H1 (cell line): ENCODE data around the gene RGR. TPM values are rescaled to one million over a fixed set of nuclear protein-coding genes. Genes with fewer than 3 reads are reported as not detected.

Experiments
- BCL11A ChIP-seq, 2 experiments: IDR thresholded peaks; one replicate each; pipeline ENCODE4 v1.6.1; 2011; ENCODE audit warnings: low read depth in 2 of 2, low read length in 2 of 2, mild to moderate bottlenecking in 2 of 2
- CBX8 ChIP-seq: fragments of 300-800, 300-1000 bp; sonication (generic); IDR thresholded peaks from 2 replicates; pipeline ENCODE4 v1.7.1; 2016; ENCODE audit warnings: low read depth, low read length, borderline replicate concordance
- CEBPB ChIP-seq: IDR thresholded peaks from 2 replicates; pipeline ENCODE4 v1.6.1; 2012; ENCODE audit warnings: low read depth, low read length
- CTCF ChIP-seq, 3 experiments: IDR thresholded peaks; 1 replicate in 2 of 3; 2 replicates in 1 of 3; pipeline versions ENCODE4 v1.5.1 to v1.6.1; 2011; ENCODE audit warnings: low read length in 3 of 3, mild to moderate bottlenecking in 3 of 3, inconsistent platforms in 2 of 3, low read depth in 1 of 3, moderate library complexity in 1 of 3; ENCODE audit not compliant: insufficient read depth in 1 of 3; ENCODE audit errors: control extremely low read depth in 1 of 3
- KDM1A ChIP-seq: fragments of 200-600, 300-600 bp; sonication (generic); IDR thresholded peaks from 2 replicates; pipeline ENCODE4 v1.7.1; 2016; ENCODE audit warnings: mild to moderate bottlenecking, low read length, borderline replicate concordance
- KDM5A ChIP-seq: fragments of 200-600 bp; IDR thresholded peaks from 2 replicates; pipeline ENCODE4 v1.7.1; 2012; ENCODE audit warnings: mild to moderate bottlenecking, low read length, inconsistent platforms, mixed read lengths
- MAFK ChIP-seq: IDR thresholded peaks from 2 replicates; pipeline ENCODE4 v1.6.1; 2012; ENCODE audit warnings: low read depth, mild to moderate bottlenecking, improper control_type of control experiment, low read length
- SP4 ChIP-seq: IDR thresholded peaks from 2 replicates; pipeline ENCODE4 v1.6.1; 2012; ENCODE audit warnings: low read length, inconsistent platforms
- USF2 ChIP-seq: IDR thresholded peaks from 2 replicates; pipeline ENCODE4 v1.6.1; 2011; ENCODE audit warnings: low read length, improper control_type of control experiment
- ZNF274 ChIP-seq: IDR thresholded peaks from 2 replicates; pipeline ENCODE4 v1.7.0; 2012; ENCODE audit warnings: low read length, borderline replicate concordance; ENCODE audit errors: extremely low read depth
- polyA plus RNA-seq, 7 experiments: library from polyadenylated mRNA; depleted of rRNA in 3 of 7; stranded (reverse) in 5 of 7; unstranded in 2 of 7; fragments of >200 nt in 5 of 7; fragments of 200-250 nt in 2 of 7; gene quantifications; 1 replicate in 5 of 7; 2 replicates in 1 of 7; 4 replicates in 1 of 7; pipeline versions ENCODE4 v1.2.1 to v1.2.3, GENCODE V29; 2011 to 2013; ENCODE audit warnings: missing spikeins in 2 of 7, mixed read lengths in 2 of 7
- total RNA-seq: library from RNA; stranded (reverse); fragmentation: NEBNext Ultra II Directional; extraction: Animal tissue kit (Norgen Biotek cat#: 25700); gene quantifications from 2 replicates; pipeline ENCODE4 v1.2.1, GENCODE V29; 2021
- TF ChIP-seq, protein P1 (sequence below): IDR thresholded peaks from 2 replicates; pipeline ENCODE4 v1.6.1; 2012; ENCODE audit warnings: inconsistent platforms

The RGR gene
- total and polyA plus RNA-seq, 2 of the 8 experiments (the other 6 are each of a cell fraction or from before 2014, with no cell fraction given): not detected

GRCh38 chr10:84214612-84215235 lies 30.1 kb upstream of the RGR start (continued):
- TF ChIP-seq USF2 (no peak), CTCF (IDR thresholded peaks at IDR 0.05; ENCODE audit: control extremely low read depth in 1 of 3, insufficient read depth in 1 of 3, low read depth in 1 of 3, low read length in 3 of 3) (peak; percentile 79 to 91 (median 90)), SP4 (no peak), KDM5A (no peak), KDM1A (no peak), ZNF274 (no peak), BCL11A (IDR thresholded peaks at IDR 0.05; ENCODE audit: low read depth in 2 of 2, low read length in 2 of 2) (no peak), CEBPB (peak; percentile 54), MAFK (no peak), CBX8 (no peak)
- TF ChIP-seq, protein P1, sequence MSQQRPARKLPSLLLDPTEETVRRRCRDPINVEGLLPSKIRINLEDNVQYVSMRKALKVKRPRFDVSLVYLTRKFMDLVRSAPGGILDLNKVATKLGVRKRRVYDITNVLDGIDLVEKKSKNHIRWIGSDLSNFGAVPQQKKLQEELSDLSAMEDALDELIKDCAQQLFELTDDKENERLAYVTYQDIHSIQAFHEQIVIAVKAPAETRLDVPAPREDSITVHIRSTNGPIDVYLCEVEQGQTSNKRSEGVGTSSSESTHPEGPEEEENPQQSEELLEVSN: no peak
- TF ChIP-seq, all 59 proteins: peak for 6
